DND-41 (cell line): ENCODE data around the gene RBL2.

Source experiments
- CTCF ChIP-seq: IDR thresholded peaks from 2 replicates; pipeline ENCODE4 v1.5.1; 2012; ENCODE audit warnings: borderline replicate concordance, low read length, moderate library complexity, mild to moderate bottlenecking; ENCODE audit not compliant: poor library complexity, severe bottlenecking; ENCODE audit errors: extremely low read depth
- EZH2 ChIP-seq: IDR thresholded peaks from 3 replicates; pipeline ENCODE4 v1.6.1; 2012; ENCODE audit warnings: borderline replicate concordance, low read depth, mild to moderate bottlenecking, moderate library complexity, low read length, inconsistent platforms; ENCODE audit not compliant: severe bottlenecking

DNA sequence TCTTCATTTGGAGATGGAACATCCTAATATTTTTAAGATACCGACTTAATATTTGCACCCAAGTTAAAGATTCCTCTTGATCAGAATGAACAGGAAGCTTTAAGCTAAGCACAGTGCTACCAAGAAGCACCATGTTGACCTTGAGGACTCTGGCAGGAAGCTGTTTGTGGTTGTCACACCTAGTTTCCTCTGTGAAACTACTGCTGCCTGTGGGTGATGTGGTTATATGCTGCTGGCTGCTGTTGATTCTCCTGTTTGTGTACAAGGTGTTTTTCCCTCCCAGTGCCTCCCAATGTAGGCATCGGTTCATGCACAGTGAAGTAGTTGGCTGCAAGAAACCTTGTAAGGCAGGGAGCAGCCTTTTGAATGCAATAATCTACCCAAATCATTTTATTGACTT, 23.4 kb downstream of the RBL2 start:
- peak; percentile 47 for TF ChIP-seq CTCF
- no peak for TF ChIP-seq EZH2
